Glutamatergic neuron (in vitro differentiated cells): ENCODE measurements around the gene PCDHB9. TPM values are rescaled to one million over a fixed set of nuclear protein-coding genes. Genes with fewer than 3 reads are reported as not detected.
"Not testable (repeated sequence)": the region's sequence is repeated elsewhere in the genome, so short reads cannot be mapped to it uniquely, and the experiment has no call there.

ENCODE experiments used
- DNase-seq: peaks from one replicate; pipeline ENCODE4 v3.0.0; 2022
- H3K27ac Mint-ChIP-seq: one replicate; pipeline ENCODE4 v1.8.0; 2020; ENCODE audit warnings: mild to moderate bottlenecking, mixed read lengths, inconsistent platforms; ENCODE audit not compliant: unreplicated experiment
- H3K27me3 Mint-ChIP-seq: one replicate; pipeline ENCODE4 v1.8.0; 2020; ENCODE audit warnings: mild to moderate bottlenecking, moderate library complexity, mixed read lengths, inconsistent platforms; ENCODE audit not compliant: unreplicated experiment
- H3K36me3 Mint-ChIP-seq: one replicate; pipeline ENCODE4 v1.8.0; 2020; ENCODE audit warnings: mild to moderate bottlenecking, mixed read lengths, inconsistent platforms; ENCODE audit not compliant: unreplicated experiment
- H3K4me1 Mint-ChIP-seq: one replicate; pipeline ENCODE4 v1.8.0; 2020; ENCODE audit warnings: mild to moderate bottlenecking, low read depth, mixed read lengths, inconsistent platforms; ENCODE audit not compliant: unreplicated experiment
- H3K4me3 Mint-ChIP-seq: one replicate; pipeline ENCODE4 v1.8.0; 2020; ENCODE audit warnings: mild to moderate bottlenecking, mixed read lengths, inconsistent platforms; ENCODE audit not compliant: unreplicated experiment
- H3K9me3 Mint-ChIP-seq: one replicate; pipeline ENCODE4 v1.8.0; 2020; ENCODE audit warnings: mild to moderate bottlenecking, moderate library complexity, mixed read lengths, inconsistent platforms; ENCODE audit not compliant: unreplicated experiment
- CTCF ChIP-seq: fragments of 200-600 bp; sonication (generic); IDR thresholded peaks from one replicate; pipeline ENCODE4 v1.5.0; 2021; ENCODE audit not compliant: partially characterized antibody, unreplicated experiment
- long read RNA-seq: library from polyadenylated mRNA; unstranded; transcript quantifications from one replicate; pipeline ENCODE4 v2.0.0, GENCODE V29; 2020; ENCODE audit not compliant: unreplicated experiment
- total RNA-seq: library from RNA; stranded (reverse); fragmentation: NEBNext Ultra II Directional; extraction: Animal tissue kit (Norgen Biotek cat#: 25700); gene quantifications from one replicate; pipeline ENCODE4 v1.2.1, GENCODE V29; 2021; ENCODE audit not compliant: unreplicated experiment

Gene PCDHB9
- total RNA-seq, result 12.2 TPM
- long read RNA-seq, result 0 reads

GRCh38 chr5:141186897-141187512 is at the start of gene PCDHB9:
Gene PCDHB9 (plus strand): TSS chr5:141187161. CDS start chr5:141187319, 158 bp downstream.
- peaks cover 64% of the 10 kb centered on the region for H3K36me3 Mint-ChIP-seq
- peaks cover 47% of the 10 kb centered on the region for H3K9me3 Mint-ChIP-seq

GRCh38 chr5:141137346-141137745 is 49.6 kb upstream of the PCDHB9 start:
- Mint-ChIP-seq H3K27me3 (peaks cover 19% of the 10 kb centered on the region), H3K9me3 (peaks cover 30% of the 10 kb centered on the region), H3K36me3 (peaks cover 77% of the 10 kb centered on the region)
- DNase-seq, H3K4me3 Mint-ChIP-seq, H3K4me1 Mint-ChIP-seq, H3K27ac Mint-ChIP-seq: not testable (repeated sequence)

More at GRCh38 chr5:141186897-141187512, at the start of gene PCDHB9:
- H3K4me1 Mint-ChIP-seq, result no peaks in the 10 kb centered on the region
- peak; percentile 45 for DNase-seq
- H3K4me3 Mint-ChIP-seq, result peak within 1 kb of the TSS; percentile 68
- peak; percentile 67 for TF ChIP-seq CTCF
- peaks cover 19% of the 10 kb centered on the region for H3K27me3 Mint-ChIP-seq
- H3K27ac Mint-ChIP-seq, result peak within 1 kb of the TSS; percentile 90

GRCh38 chr5:141149812-141150211 is 37.1 kb upstream of the PCDHB9 start, which contains the start of gene PCDHB6:
Gene PCDHB6 (plus strand): TSS chr5:141150057. CDS start chr5:141150258, 201 bp downstream.
- Mint-ChIP-seq H3K27ac (no peak within 1 kb of the TSS), H3K4me3 (no peak within 1 kb of the TSS), H3K4me1 (no peaks in the 10 kb centered on the region), H3K9me3 (peaks cover 15% of the 10 kb centered on the region), H3K36me3 (peaks cover 45% of the 10 kb centered on the region), H3K27me3 (peaks cover 3% of the 10 kb centered on the region)
- TF ChIP-seq CTCF, result no peak
- DNase-seq, result no peak

- no peaks in the 10 kb centered on the region for H3K4me1 Mint-ChIP-seq
- TF ChIP-seq CTCF, result no peak
- H3K9me3 Mint-ChIP-seq, result peaks cover 13% of the 10 kb centered on the region
- peaks cover 3% of the 10 kb centered on the region for H3K27me3 Mint-ChIP-seq
- no peak for DNase-seq
- no peak overlapping the region for H3K27ac Mint-ChIP-seq
- H3K36me3 Mint-ChIP-seq, result peaks cover 47% of the 10 kb centered on the region
- no peak overlapping the region for H3K4me3 Mint-ChIP-seq
These were observed 36.6 kb upstream of the PCDHB9 start for GRCh38 chr5:141150224-141150992.

GRCh38 chr5:141150993-141151325 is 36.0 kb upstream of the PCDHB9 start:
- no peak for TF ChIP-seq CTCF

GRCh38 chr5:141151632-141152031 is 35.3 kb upstream of the PCDHB9 start:
- H3K27ac Mint-ChIP-seq, H3K27me3 Mint-ChIP-seq, DNase-seq, H3K4me3 Mint-ChIP-seq, H3K4me1 Mint-ChIP-seq: not testable (repeated sequence)
- Mint-ChIP-seq H3K36me3 (peaks cover 54% of the 10 kb centered on the region), H3K9me3 (peaks cover 22% of the 10 kb centered on the region)

More at GRCh38 chr5:141150993-141151325, 36.0 kb upstream of the PCDHB9 start:
- DNase-seq, result no peak
- H3K27me3 Mint-ChIP-seq, result peaks cover 3% of the 10 kb centered on the region
- no peak overlapping the region for H3K27ac Mint-ChIP-seq
- peaks cover 16% of the 10 kb centered on the region for H3K9me3 Mint-ChIP-seq
- no peaks in the 10 kb centered on the region for H3K4me1 Mint-ChIP-seq
- peaks cover 51% of the 10 kb centered on the region for H3K36me3 Mint-ChIP-seq
- no peak overlapping the region for H3K4me3 Mint-ChIP-seq

GRCh38 chr5:141152096-141152495 is 34.9 kb upstream of the PCDHB9 start:
- H3K27me3 Mint-ChIP-seq, H3K4me1 Mint-ChIP-seq, H3K27ac Mint-ChIP-seq, DNase-seq, H3K4me3 Mint-ChIP-seq: not testable (repeated sequence)
- Mint-ChIP-seq H3K36me3 (peaks cover 58% of the 10 kb centered on the region), H3K9me3 (peaks cover 25% of the 10 kb centered on the region)
